ENCODE results near the gene SERINC5.

GRCh38 chr5:80151890-80152289 is 104.0 kb downstream of the SERINC5 start:
- no peak for TF ChIP-seq CTCF (IDR thresholded peaks at IDR 0.05)
- no peak for TF ChIP-seq POLR2A (IDR thresholded peaks at IDR 0.05)

Measured in testis (tissue), 2 donors.